GM12873 (cell line): Measurements from ENCODE around the gene MBTPS1.
A peak's percentile ranks its signal among the peaks of the same experiment; 100 is the strongest.

Experiments used
- TF ChIP-seq, protein P1 (sequence below): IDR thresholded peaks from 2 replicates; pipeline ENCODE4 v1.5.1; 2012; ENCODE audit warnings: low read depth, mild to moderate bottlenecking, moderate library complexity, low read length, control low read depth; ENCODE audit not compliant: insufficient read depth; ENCODE audit errors: missing control alignments

The MBTPS1 gene

DNA sequence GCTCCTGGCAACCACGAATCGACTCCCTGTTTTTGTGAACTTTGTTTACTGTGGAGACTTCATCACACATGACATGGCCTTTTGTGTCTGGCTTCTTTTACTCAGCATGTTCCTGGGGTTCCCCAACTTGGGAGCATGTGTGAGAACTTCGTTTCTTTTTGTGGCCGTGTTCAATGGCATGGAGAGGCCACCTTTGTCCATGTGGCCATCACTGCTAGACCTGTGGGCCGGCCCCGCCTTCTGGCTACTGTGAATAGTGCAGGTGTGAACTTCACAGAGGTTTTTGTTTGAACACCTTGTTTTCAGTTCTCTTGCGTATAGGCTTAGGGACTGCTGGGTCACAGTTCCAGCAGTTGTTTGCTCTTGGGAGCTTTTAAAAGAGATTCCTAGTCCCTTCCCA lies 68.5 kb downstream of the MBTPS1 start:
- TF ChIP-seq, protein P1, sequence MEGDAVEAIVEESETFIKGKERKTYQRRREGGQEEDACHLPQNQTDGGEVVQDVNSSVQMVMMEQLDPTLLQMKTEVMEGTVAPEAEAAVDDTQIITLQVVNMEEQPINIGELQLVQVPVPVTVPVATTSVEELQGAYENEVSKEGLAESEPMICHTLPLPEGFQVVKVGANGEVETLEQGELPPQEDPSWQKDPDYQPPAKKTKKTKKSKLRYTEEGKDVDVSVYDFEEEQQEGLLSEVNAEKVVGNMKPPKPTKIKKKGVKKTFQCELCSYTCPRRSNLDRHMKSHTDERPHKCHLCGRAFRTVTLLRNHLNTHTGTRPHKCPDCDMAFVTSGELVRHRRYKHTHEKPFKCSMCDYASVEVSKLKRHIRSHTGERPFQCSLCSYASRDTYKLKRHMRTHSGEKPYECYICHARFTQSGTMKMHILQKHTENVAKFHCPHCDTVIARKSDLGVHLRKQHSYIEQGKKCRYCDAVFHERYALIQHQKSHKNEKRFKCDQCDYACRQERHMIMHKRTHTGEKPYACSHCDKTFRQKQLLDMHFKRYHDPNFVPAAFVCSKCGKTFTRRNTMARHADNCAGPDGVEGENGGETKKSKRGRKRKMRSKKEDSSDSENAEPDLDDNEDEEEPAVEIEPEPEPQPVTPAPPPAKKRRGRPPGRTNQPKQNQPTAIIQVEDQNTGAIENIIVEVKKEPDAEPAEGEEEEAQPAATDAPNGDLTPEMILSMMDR: peak; percentile 3

GRCh38 chr16:84047626-84048025 lies 69.1 kb downstream of the MBTPS1 start:
- TF ChIP-seq, protein P1: no peak

- TF ChIP-seq, protein P1: no peak
Observed at GRCh38 chr16:84047206-84047605, 69.5 kb downstream of the MBTPS1 start.

DNA sequence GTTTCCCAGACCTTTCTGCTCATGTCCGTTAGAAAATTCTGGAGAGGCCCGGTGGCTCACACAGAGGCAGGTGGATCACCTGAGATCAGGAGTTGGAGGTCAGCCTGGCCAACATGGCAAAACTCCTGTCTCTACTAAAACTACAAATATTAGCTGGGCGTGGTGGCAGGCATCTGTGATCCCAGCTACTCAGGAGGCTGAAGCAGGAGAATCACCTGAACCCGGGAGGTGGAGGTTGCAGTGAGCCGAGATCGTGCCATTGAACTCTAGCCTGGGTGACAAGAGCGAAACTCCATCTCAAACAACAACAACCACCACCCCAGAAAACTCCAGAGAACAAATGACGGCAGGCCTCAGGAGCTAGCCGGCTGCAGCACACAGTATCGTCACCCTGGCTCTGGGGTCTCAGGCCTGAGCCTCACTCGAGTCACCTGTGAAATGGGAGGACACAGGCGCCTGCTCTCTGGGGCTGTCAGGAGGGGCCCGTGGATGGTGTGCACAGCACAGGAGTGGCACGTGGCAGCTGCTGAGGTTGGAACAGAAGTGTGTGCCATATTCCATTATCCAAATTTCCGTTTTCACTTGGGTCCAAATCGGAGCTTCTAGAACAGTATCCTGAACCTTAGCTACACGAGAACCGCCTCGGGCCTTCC lies 70.8 kb downstream of the MBTPS1 start:
- TF ChIP-seq, protein P1: no peak

DNA sequence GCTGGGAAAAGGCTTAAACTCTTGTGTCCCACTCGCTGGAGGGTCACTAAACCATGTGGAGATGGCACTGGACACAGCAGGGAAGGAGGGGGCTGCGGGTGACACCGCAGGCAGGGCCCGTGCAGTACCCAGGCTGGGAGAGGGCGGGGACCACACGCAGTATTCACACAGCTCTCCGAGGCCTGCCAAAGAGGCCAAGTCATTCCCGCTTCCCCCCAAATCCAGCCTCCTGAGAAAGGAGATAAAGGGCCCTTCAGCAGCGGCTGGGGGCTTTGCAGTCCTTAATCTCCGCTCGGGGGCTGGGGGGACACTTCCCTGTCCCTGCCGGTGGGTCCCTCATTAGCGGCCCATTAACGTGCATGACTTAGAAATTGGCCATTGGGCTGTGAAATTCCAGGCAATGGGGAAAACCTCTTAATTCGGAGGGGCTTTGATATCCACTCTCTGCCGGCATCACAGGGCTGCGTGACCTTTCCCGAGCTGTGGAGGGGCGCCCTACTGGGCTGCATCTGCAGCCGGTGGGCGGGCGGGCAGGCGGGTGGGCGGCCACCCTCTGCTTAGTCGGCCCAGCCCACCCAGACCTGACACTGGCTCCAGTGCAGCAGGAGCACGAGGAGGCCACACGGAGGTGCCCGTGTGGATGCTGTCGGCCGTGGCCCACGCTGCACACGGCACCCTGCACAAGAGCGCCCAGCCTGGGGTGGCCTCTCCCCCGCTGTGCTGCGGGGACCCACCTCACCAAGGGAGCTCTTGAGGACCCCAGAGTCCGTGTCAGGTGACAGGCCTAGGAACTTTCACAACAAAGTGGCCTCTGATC lies 71.5 kb downstream of the MBTPS1 start:
- TF ChIP-seq, protein P1: no peak

DNA sequence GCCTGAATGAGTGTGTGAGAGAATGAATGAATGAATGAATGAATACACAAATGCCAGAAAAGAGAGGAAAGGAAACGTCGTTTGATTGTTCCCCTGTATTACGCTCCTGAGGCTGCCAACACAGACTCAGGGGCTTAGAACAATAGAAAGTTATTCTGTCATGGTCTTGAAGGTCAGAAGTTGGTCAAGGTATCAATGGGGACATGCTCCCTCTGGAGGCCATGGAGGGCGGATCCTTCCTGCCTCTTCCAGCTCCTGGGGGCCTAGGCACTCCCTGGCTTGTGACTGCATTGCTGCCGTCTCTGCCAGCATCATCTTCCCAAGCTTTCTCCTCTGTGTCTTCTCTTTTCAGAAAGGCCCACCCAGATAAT lies 72.6 kb downstream of the MBTPS1 start:
- TF ChIP-seq, protein P1: peak; percentile 39

DNA sequence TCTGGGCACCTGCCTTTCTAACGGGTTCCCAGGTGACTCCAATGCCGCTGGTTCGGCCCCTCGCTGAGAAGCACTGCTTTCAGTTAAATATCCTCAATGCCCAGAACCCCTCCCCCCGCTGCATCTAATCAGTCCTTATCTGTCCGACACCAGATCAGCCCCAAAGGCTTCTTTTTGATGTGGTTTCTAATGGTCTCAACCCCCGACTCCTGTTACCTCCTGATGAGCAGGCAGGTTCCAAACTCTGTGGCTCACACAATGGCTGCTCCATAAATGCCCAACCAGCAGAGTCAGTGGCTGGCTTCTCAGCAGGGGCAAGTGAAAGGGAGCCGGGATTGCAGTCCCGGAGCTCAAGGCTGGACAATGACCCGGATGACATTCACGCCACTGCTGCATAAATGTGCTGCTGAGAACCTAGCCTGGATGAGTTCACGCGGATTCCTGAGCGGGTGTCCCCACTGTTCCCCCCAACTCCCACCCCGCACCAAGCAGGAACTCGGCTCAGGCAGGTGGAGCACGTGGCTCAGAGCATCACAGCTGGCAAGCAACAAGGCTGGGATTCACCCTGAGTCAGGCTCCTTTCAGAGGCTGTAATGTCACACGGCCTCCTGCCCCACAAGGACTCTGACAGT lies 73.1 kb downstream of the MBTPS1 start:
- TF ChIP-seq, protein P1: no peak
